ENCODE measurements around the gene ITGAD.

DNA sequence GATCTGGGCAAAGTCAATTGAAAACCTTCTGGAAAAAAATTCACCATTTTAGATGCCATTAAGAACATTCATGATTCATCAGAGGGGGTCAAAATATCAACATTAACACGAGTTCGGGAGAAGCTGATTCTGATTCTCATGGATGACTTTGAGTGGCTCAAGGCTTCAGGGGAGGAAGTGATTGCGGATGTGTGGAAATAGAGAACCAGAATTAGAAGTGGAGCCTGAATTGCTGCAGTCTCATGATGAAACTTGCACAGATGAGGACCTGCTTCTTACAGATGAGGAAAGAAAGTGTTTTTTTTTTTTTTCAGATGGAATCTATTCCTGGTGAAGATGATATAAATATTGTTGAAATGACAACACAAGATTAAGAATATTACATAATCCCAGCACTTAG is 25.3 kb upstream of the ITGAD start:
- TF ChIP-seq, protein P1, sequence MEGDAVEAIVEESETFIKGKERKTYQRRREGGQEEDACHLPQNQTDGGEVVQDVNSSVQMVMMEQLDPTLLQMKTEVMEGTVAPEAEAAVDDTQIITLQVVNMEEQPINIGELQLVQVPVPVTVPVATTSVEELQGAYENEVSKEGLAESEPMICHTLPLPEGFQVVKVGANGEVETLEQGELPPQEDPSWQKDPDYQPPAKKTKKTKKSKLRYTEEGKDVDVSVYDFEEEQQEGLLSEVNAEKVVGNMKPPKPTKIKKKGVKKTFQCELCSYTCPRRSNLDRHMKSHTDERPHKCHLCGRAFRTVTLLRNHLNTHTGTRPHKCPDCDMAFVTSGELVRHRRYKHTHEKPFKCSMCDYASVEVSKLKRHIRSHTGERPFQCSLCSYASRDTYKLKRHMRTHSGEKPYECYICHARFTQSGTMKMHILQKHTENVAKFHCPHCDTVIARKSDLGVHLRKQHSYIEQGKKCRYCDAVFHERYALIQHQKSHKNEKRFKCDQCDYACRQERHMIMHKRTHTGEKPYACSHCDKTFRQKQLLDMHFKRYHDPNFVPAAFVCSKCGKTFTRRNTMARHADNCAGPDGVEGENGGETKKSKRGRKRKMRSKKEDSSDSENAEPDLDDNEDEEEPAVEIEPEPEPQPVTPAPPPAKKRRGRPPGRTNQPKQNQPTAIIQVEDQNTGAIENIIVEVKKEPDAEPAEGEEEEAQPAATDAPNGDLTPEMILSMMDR (IDR thresholded peaks at IDR 0.05) = no peak
- no peak for TF ChIP-seq POLR2A (IDR thresholded peaks at IDR 0.05)
- no peak for TF ChIP-seq EP300 (IDR thresholded peaks at IDR 0.05)

Data from gastroesophageal sphincter (tissue), 3 donors.